Measurements from ENCODE around the gene CACNB4.
"Not testable (repeated sequence)": the region's sequence is repeated elsewhere in the genome, so short reads cannot be mapped to it uniquely, and the experiment has no call there.

The CACNB4 gene

GRCh38 chr2:151916632-151917031 is 182.2 kb downstream of the CACNB4 start:
- Histone ChIP-seq H2BK12ac (ENCODE audit: low read length in 2 of 2) (no peak overlapping the region), H3K4ac (ENCODE audit: low read depth in 1 of 2, low read length in 2 of 2) (no peak overlapping the region), H3K27ac (ENCODE audit: low read length, poor library complexity, severe bottlenecking) (no peak overlapping the region), H3K14ac (ENCODE audit: low read length in 2 of 2) (no peak overlapping the region), H3K23ac (ENCODE audit: low read length in 2 of 2) (no peak overlapping the region), H3K4me3 (ENCODE audit: insufficient read depth in 1 of 2, low read depth in 1 of 2, low read length in 2 of 2) (no peak overlapping the region), H2BK120ac (ENCODE audit: low read depth, low read length) (no peak overlapping the region), H2BK5ac (ENCODE audit: low read depth, low read length, poor library complexity, severe bottlenecking) (no peak overlapping the region), H2AK5ac (ENCODE audit: low read length, severe bottlenecking) (no peak overlapping the region), H3K18ac (ENCODE audit: low read depth in 1 of 2, low read length in 2 of 2) (no peak overlapping the region), H4K91ac (ENCODE audit: low read length) (no peak overlapping the region), H3K79me1 (replicated peaks; ENCODE audit: low read length, poor library complexity, severe bottlenecking) (no peaks in the 10 kb centered on the region), H3K36me3 (ENCODE audit: control insufficient read depth in 1 of 2, insufficient read depth in 2 of 2, low read depth in 1 of 2, low read length in 2 of 2) (no peaks in the 10 kb centered on the region), H3K9ac (ENCODE audit: low read length) (no peak overlapping the region), H3K4me1 (ENCODE audit: control insufficient read depth, insufficient read depth, low read depth, low read length) (peaks cover 2% of the 10 kb centered on the region), H2BK15ac (ENCODE audit: low read depth, poor library complexity, severe bottlenecking) (no peak overlapping the region), H3K9me3 (ENCODE audit: control insufficient read depth, low read length) (no peaks in the 10 kb centered on the region), H2AFZ (ENCODE audit: low read depth, low read length) (no peak overlapping the region), H3K4me2 (ENCODE audit: low read length, poor library complexity, severe bottlenecking) (no peak overlapping the region), H4K8ac (ENCODE audit: low read length) (no peak overlapping the region), H3K27me3 (ENCODE audit: control insufficient read depth in 1 of 2, insufficient read depth in 1 of 2, low read length in 2 of 2) (peaks cover 0 to 2% of the 10 kb centered on the region in 2 experiments)
- 88% methylated on average over 1 of the region's 5 CpGs for WGBS
- DNase-seq, result no peak

GRCh38 chr2:151915629-151916025 is 183.2 kb downstream of the CACNB4 start:
- not testable (repeated sequence) for H3K4me1 ChIP-seq (ENCODE audit: control insufficient read depth, insufficient read depth, low read depth, low read length); H3K18ac ChIP-seq (ENCODE audit: low read depth in 1 of 2, low read length in 2 of 2); H3K9ac ChIP-seq (ENCODE audit: low read length); H3K4me3 ChIP-seq (ENCODE audit: insufficient read depth in 1 of 2, low read depth in 1 of 2, low read length in 2 of 2); H4K8ac ChIP-seq (ENCODE audit: low read length); H3K4me2 ChIP-seq (ENCODE audit: low read length, poor library complexity, severe bottlenecking); H2BK15ac ChIP-seq (ENCODE audit: low read depth, poor library complexity, severe bottlenecking); H3K9me3 ChIP-seq (ENCODE audit: control insufficient read depth, low read length); H3K4ac ChIP-seq (ENCODE audit: low read depth in 1 of 2, low read length in 2 of 2); H3K23ac ChIP-seq (ENCODE audit: low read length in 2 of 2); DNase-seq; H2AK5ac ChIP-seq (ENCODE audit: low read length, severe bottlenecking); H3K27me3 ChIP-seq (ENCODE audit: control insufficient read depth in 1 of 2, insufficient read depth in 1 of 2, low read length in 2 of 2); H2BK120ac ChIP-seq (ENCODE audit: low read depth, low read length); H2BK12ac ChIP-seq (ENCODE audit: low read length in 2 of 2); H2AFZ ChIP-seq (ENCODE audit: low read depth, low read length); H4K91ac ChIP-seq (ENCODE audit: low read length); H3K36me3 ChIP-seq (ENCODE audit: control insufficient read depth in 1 of 2, insufficient read depth in 2 of 2, low read depth in 1 of 2, low read length in 2 of 2); H2BK5ac ChIP-seq (ENCODE audit: low read depth, low read length, poor library complexity, severe bottlenecking); H3K27ac ChIP-seq (ENCODE audit: low read length, poor library complexity, severe bottlenecking); H3K14ac ChIP-seq (ENCODE audit: low read length in 2 of 2); H3K79me1 ChIP-seq (replicated peaks; ENCODE audit: low read length, poor library complexity, severe bottlenecking)
- 78% methylated on average over 6 of the region's 7 CpGs for WGBS

- no peak overlapping the region for H2AFZ ChIP-seq (ENCODE audit: low read depth, low read length)
- H3K9ac ChIP-seq (ENCODE audit: low read length), result no peak overlapping the region
- no peak for DNase-seq
- no peak overlapping the region for H3K27ac ChIP-seq (ENCODE audit: low read length, poor library complexity, severe bottlenecking)
- no peak overlapping the region for H4K8ac ChIP-seq (ENCODE audit: low read length)
- no peak overlapping the region for H2BK15ac ChIP-seq (ENCODE audit: low read depth, poor library complexity, severe bottlenecking)
- no peak overlapping the region for H3K4me2 ChIP-seq (ENCODE audit: low read length, poor library complexity, severe bottlenecking)
- peaks cover 2% of the 10 kb centered on the region for H3K4me1 ChIP-seq (ENCODE audit: control insufficient read depth, insufficient read depth, low read depth, low read length)
- no peak overlapping the region for H3K4ac ChIP-seq (ENCODE audit: low read depth in 1 of 2, low read length in 2 of 2)
- no peak overlapping the region for H2BK120ac ChIP-seq (ENCODE audit: low read depth, low read length)
- H2BK12ac ChIP-seq (ENCODE audit: low read length in 2 of 2), result no peak overlapping the region
- H3K14ac ChIP-seq (ENCODE audit: low read length in 2 of 2), result no peak overlapping the region
- no peak overlapping the region for H2BK5ac ChIP-seq (ENCODE audit: low read depth, low read length, poor library complexity, severe bottlenecking)
- no peak overlapping the region for H3K23ac ChIP-seq (ENCODE audit: low read length in 2 of 2)
- no peak overlapping the region for H4K91ac ChIP-seq (ENCODE audit: low read length)
- no peaks in the 10 kb centered on the region for H3K9me3 ChIP-seq (ENCODE audit: control insufficient read depth, low read length)
- H3K18ac ChIP-seq (ENCODE audit: low read depth in 1 of 2, low read length in 2 of 2), result no peak overlapping the region
- H3K36me3 ChIP-seq (ENCODE audit: control insufficient read depth in 1 of 2, insufficient read depth in 2 of 2, low read depth in 1 of 2, low read length in 2 of 2), result no peaks in the 10 kb centered on the region
- no peaks in the 10 kb centered on the region for H3K79me1 ChIP-seq (replicated peaks; ENCODE audit: low read length, poor library complexity, severe bottlenecking)
- no peak overlapping the region for H2AK5ac ChIP-seq (ENCODE audit: low read length, severe bottlenecking)
- WGBS, result 84% methylated on average over 10 of the region's 12 CpGs
- H3K27me3 ChIP-seq (ENCODE audit: control insufficient read depth in 1 of 2, insufficient read depth in 1 of 2, low read length in 2 of 2), result peaks cover 0 to 2% of the 10 kb centered on the region in 2 experiments
- H3K4me3 ChIP-seq (ENCODE audit: insufficient read depth in 1 of 2, low read depth in 1 of 2, low read length in 2 of 2), result no peak overlapping the region
These were observed 183.7 kb downstream of the CACNB4 start for GRCh38 chr2:151914989-151915628.

- Histone ChIP-seq H4K8ac (ENCODE audit: low read length) (no peak overlapping the region), H4K91ac (ENCODE audit: low read length) (no peak overlapping the region), H3K4me1 (ENCODE audit: control insufficient read depth, insufficient read depth, low read depth, low read length) (no peaks in the 10 kb centered on the region), H3K14ac (ENCODE audit: low read length in 2 of 2) (no peak overlapping the region), H3K9me3 (ENCODE audit: control insufficient read depth, low read length) (no peaks in the 10 kb centered on the region), H2AK5ac (ENCODE audit: low read length, severe bottlenecking) (no peak overlapping the region), H2BK120ac (ENCODE audit: low read depth, low read length) (no peak overlapping the region), H3K4me2 (ENCODE audit: low read length, poor library complexity, severe bottlenecking) (no peak overlapping the region), H3K18ac (ENCODE audit: low read depth in 1 of 2, low read length in 2 of 2) (no peak overlapping the region), H3K36me3 (ENCODE audit: control insufficient read depth in 1 of 2, insufficient read depth in 2 of 2, low read depth in 1 of 2, low read length in 2 of 2) (no peaks in the 10 kb centered on the region), H3K79me1 (replicated peaks; ENCODE audit: low read length, poor library complexity, severe bottlenecking) (no peaks in the 10 kb centered on the region), H3K23ac (ENCODE audit: low read length in 2 of 2) (no peak overlapping the region), H3K9ac (ENCODE audit: low read length) (no peak overlapping the region), H3K4me3 (ENCODE audit: insufficient read depth in 1 of 2, low read depth in 1 of 2, low read length in 2 of 2) (no peak overlapping the region), H2AFZ (ENCODE audit: low read depth, low read length) (no peak overlapping the region), H2BK5ac (ENCODE audit: low read depth, low read length, poor library complexity, severe bottlenecking) (no peak overlapping the region), H3K27ac (ENCODE audit: low read length, poor library complexity, severe bottlenecking) (no peak overlapping the region), H2BK15ac (ENCODE audit: low read depth, poor library complexity, severe bottlenecking) (no peak overlapping the region), H3K4ac (ENCODE audit: low read depth in 1 of 2, low read length in 2 of 2) (no peak overlapping the region), H3K27me3 (ENCODE audit: control insufficient read depth in 1 of 2, insufficient read depth in 1 of 2, low read length in 2 of 2) (no peaks in the 10 kb centered on the region), H2BK12ac (ENCODE audit: low read length in 2 of 2) (no peak overlapping the region)
- DNase-seq, result no peak
- WGBS, result 86% methylated on average over 2 of the region's 2 CpGs
These were observed 190.5 kb downstream of the CACNB4 start for GRCh38 chr2:151908204-151908882.

Data from mesenchymal stem cell (in vitro differentiated cells and primary cell).